GM21528 (cell line): ENCODE data around the gene ADD1.

Experiments
- ATAC-seq: cut with Tn5 transposase; IDR thresholded peaks from one replicate; pipeline ENCODE4 v1.9.1; 2021; ENCODE audit warnings: mild to moderate bottlenecking, moderate library complexity; ENCODE audit not compliant: unreplicated experiment, low FRiP score

ADD1 gene

DNA sequence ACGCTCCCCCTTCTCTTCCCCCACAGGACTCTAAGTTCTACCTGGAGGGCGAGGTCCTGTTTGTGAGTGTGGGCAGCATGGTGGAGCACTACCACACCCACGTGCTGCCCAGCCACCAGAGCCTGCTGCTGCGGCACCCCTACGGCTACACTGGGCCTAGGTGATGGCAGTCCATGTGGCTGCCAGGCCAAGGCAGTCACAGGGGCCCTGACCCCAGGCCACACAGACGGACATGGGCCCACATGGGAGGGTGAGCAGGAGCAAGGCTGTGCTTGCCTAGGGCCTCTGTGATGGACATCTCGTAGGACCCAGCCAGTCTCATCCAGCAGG lies 10.0 kb upstream of the ADD1 start:
- no peak for ATAC-seq

DNA sequence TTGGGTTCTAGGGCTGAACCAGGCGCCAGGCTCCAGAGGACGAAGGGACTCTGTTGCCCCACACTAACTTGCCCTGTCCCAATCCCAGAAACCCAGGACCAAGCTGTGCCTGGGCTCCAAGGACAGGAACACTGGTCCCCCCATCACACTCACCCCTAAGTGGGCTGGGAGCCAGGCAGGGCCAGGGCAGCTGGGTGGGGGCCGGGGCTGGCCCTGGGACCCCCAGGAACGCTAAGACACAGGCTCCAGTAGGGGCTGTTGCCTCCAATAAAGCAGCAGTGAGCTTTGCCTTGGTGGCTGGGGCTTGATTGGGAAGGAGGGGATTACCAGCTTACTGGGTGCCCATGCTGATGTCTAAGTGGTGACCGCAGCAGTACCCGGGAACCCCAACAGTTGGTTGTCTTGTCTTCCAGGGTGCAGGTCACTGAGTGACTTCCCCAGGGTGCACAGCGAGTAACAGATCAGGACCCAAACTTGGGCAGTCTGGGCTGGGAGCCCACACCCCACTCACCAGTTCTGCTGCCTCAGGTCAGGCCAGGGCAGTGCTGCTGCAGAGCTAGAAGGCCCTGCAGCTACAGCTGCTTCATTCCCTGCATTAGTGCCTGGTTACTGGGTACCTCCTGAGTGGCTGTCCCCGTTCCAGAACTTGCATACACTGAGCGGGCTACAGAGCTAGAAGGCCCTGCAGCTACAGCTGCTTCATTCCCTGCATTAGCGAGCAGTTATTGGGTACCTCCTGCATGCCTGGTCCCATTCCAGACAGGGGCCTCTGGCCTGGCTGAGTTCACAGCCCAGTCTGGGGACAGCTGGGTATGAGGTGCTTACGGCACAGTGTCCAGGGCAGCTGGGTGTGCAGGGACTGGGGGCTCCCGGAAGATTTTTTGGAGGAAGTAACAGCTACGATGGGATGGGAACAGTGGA lies 9.4 kb upstream of the ADD1 start:
- no peak for ATAC-seq

DNA sequence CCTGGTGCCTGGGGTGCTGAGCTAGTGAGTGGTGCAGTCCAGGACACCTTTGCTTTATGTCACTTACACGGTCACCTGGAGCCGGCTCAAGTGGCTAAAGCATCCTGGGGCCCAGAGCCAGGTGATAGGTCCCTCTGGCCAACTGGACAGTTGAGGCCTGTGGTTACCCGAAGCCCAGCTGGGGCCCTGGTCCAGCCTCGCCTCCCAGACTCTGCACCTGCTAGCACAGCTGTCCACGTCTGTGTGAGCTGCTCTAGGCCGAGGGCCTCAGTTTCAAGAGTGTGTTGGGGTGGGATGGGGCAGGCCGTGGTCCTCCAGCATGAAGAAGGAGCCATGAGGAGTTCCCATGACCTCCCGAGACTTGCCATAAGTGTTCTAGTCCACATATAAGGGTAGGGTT lies 7.7 kb upstream of the ADD1 start:
- ATAC-seq = no peak

DNA sequence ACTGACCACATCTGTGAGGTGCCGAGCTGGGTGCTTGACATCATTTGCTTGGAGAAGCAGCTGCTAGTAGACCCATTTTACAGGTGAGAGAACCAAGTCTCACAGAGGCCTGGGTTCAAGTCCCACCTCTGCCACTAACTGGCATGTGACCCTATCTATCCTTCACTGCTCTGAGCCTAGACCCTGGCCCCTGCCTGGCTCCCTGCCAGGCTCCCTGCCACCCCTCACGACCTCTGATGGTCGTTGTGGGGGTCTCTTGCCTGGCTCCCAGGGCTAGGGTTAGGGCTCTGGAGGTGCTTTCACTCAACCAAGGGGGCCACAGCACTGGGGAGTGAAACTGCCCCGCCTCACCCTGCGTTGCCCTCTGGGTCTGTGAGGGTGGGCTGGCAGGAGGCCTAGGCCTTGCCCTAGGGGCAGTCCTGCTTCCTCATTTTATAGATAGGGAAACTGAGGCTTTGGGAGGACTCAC lies 7.2 kb upstream of the ADD1 start:
- ATAC-seq = no peak

DNA sequence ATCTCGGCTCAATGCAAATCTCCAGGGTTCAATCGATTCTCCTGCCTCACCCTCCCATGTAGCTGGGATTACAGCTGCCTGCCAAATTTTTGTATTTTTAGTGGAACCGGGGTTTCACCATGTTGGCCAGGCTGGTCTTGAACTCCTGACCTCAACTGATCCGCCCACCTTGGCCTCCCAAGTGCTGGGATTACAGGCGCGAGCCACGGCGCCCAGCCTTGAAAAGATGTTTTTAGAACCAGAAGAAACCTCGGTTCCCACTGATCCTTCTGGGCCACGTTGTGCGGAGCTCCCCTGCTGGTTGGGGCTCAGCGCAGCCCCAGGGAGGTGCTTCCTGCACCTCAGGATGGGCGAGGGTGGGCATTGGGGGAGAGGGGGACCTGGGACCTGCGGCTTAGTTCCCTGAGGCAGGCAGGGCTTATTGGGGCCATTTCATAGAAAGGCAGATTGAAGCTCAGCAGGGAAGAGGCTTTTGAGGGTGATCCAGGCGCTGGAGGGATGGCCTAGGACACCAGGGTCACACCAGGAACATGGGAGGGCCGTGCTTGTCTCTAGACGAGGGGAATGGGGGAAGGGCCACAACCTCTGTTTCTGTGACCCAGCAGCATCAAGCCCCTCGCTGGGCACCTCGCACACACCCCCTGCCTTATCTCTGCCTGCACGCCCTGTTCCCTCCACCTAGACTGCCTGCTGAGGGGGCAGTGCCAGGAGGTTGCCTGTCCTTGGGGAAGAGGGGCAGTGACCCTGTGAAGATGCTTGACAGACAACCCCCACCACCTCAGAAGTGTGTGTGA lies 6.3 kb upstream of the ADD1 start:
- no peak for ATAC-seq

DNA sequence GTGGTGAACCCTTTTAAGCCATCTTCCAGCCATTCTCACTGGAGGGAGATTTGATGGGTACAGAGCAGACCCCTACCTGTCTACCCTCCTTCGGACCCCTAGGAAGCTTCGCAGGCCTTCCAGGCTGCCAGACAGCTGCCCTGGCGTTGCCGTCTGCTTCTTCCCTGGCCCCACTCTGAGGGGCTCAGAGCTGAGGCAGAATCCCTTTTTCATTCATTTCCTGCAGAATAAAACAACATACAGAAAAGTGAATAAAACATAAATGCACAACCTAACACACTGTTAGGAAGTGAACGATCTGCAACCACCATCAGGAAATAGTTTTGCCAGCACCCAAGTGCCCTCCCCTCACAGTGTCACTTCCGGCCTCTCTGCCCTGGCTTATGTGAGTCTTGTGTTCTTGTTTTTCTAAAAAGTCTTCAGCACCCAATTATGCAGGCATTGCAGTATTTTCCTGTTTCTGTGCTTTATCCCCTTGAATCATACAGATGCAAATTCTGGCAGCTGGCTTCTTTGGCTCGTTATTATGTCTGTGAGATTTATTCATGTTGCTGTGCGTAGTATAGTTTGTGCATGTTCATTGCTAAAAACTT lies 5.6 kb upstream of the ADD1 start:
- no peak for ATAC-seq

DNA sequence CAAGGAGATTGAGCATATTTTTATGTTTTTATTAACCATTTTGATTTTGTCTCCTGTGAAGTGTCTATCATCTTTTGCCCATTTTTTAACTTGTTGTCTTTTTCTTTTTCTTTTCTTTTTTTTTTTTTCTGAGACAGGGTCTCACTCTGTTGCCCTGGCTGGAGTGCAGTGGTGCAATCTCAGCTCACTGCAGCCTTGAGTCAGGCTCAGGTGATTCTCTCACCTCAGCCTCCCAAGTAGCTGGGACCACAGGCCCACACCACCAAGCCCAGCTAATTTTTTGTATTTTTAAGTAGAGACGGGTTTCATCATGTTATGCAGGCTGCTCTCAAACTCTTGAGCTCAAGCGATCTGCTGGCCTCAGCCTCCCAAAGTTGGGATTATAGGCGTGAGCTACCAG lies 4.6 kb upstream of the ADD1 start:
- no peak for ATAC-seq

DNA sequence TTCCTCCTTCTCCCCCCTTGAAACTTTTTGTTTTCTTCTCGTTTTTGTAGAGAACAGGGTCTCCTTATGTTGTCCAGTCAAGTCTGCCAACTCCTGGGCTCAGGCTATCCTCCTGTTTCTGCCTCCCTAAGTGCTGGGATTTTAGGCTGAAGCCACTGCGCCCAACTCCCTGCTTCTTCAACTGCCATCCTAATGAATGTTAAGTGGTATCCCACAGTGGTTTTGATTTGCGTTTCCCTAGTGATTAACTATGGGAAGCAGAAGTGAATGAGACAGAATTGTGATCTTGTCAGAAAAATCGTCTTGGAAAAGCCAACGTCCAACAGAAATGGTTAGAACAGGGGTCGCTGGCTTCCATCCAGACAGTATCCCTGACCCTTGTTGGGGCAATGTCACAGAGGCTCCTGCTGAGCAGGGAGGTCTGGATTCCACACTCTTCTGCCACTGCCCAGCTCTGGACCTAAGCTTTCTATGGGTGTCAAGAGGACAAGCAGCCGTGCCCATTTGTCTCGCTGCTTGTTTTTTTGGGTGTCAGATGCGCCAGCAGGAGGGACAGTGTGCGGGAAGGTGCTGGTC lies 869 bp upstream of the ADD1 start:
- ATAC-seq = peak; percentile 3

DNA sequence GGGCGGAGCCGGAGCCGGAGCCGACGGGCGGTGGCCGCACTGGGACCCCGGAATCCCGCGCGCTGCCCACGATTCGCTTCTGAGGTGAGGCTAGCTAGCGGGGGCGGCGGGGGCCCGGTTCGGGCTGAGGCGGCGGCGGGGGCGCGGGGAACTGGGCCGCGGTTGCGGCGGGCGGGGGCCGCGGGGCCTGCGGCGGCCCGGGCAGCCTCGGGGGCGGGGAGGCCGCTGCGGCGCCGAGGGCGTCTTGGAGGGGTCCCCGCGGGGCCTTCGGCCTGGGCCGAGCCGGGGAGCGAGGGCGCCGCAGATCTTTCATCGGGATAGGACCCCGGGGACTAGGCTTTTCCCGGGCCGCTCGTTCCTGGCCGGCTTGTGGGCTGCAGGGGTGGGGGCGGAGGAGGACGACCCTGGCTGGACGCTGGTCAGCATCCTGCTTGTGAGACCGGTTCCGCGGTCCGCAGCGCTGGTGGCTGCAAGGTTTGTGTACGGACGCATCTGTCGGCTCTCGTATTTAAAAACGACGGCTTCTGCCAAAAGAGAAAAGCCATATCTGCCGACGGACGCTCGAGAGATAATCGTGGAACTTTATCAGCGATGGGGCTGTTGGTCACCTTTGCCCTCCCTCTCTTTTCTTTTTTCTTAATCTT lies 419 bp downstream of the ADD1 start:
- peak; percentile 27 for ATAC-seq

DNA sequence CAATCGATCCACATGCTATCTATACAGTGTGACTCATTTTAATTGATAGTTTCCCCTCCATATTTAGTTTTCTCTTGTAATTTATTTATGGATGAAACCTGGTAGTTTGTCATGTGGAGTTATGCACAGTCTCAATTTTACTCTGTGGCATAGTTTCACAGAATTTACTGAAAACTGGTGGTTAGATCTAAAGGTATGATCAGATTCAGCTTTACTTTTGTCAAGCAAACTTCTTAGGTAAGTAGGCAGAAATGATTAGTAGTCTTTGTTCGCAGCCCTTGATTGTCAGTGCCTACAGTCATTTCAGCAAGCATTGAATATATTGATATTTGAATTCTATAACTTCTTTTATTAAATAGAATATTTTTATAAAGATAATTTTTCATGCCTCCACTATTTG lies 2.5 kb downstream of the ADD1 start:
- ATAC-seq = no peak

DNA sequence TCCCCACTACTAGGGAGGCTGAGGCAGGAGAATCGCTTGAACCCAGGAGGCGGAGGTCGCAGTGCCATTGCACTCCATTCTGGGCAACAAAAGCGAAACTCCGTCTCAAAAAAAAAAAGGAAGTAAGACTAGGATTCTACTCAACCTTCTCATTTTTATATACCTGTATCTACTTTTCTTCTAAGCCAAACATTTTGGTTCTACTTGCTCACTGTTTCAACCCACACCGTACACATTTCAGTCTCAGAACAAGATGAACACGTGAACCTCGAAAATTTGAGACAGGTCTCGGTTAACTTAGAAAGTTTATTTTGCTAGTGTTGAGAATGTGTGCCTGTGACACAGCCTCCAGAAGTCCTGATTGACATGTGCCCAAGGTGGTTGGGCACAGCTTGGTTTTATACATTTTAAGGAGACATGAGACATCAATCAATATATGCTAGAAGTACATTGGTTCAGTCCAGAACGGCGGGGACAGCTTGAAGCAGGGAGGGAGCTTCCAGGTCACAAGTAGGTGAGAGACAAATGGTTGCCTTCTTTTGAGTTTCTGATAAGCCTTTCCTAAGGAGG lies 3.7 kb downstream of the ADD1 start:
- no peak for ATAC-seq

DNA sequence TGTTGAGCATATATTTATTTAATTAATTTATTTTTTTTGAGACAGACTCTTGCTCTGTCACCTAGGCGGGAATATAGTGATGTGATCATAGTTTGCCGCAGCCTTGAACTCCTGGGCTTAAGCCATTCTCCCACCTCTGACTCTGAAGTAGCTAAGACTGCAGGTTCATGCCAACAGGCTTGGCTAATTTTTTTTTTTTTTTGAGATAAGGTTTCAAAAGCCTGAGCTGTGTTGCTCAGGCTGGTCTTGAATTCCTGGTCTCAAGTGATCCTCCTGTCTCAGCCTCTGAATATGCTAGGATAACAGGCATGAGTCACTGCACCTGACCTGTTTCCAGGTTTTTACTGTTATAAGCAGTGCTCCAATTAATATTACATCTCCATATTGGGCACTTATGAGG lies 4.8 kb downstream of the ADD1 start:
- no peak for ATAC-seq

DNA sequence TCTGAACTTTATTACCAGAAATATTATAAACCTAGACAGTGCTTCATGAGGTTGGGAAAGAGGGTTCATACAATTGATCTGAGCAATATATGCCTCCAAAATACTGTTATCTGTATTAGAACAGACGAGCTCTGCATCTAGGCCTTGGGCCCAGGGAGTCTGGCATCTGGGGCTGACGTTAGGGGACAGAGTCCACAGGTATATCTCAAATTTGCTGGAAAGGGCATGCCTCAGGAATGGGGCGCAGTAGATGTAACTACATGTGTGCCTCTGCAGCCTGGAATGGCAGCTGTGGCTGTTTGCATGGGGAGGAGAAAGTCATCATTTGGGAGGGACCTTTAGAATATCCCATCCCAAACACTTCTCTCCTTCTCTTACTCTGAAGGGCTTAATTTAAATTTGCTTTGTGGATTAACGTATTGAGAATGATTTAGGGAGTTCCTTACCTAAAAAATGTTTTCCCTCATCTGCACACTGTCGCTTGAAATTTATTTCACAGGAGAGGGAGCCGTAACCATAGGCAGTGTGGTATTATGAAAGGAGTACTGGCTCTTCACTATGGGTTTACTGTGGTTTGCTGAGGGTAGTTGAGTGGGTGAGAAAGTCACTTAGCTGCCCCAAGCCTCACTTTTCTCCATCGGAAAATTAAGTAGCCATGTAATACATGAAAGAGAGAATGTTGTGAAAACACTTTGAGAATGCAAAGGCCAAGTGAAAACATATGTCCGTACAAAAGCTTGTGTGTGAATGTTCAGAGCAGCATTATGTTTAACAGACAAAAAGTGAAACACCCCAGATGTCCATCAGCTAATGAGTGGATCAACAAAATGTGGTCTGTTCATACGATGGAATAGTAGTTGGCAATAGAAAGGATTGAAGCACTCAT lies 5.9 kb downstream of the ADD1 start:
- no peak for ATAC-seq

DNA sequence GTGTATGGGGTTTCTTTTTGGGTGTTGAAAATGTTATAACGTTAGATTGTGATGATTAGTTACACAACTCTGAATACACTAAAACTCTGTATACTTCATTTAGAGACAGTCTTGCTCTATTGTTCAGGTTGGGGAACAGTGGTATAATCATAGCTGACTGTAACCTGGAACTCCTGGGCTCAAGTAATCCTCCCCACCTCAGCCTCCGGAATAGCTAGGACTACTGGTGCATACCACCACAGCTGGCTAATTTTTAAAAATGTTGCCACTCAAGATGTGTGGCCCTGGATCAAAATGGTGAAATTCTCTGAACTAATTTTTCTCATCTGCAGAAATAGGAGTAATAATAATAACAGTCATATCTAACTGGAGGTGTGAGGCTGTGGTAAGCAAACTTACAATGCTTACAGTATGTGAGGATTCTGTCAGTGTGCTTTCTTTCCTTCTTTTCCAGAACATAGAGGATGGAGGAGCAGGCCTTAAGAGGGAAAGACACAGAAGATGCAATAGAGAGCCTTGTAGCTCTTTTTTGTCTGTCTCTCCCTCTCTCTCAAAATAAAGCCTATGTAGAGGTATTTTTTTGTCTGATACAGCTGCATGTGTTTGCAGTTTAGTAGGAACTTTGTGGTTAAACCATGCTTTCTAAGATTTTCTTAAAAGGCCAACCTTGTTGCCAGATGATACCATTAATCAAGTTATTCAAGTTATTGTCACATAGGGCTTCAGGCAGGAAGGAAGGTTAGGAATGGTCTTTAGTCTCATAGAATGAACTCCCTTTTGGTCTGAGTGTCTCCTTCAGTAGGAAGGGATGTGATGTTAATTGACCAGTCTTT lies 7.5 kb downstream of the ADD1 start:
- no peak for ATAC-seq

DNA sequence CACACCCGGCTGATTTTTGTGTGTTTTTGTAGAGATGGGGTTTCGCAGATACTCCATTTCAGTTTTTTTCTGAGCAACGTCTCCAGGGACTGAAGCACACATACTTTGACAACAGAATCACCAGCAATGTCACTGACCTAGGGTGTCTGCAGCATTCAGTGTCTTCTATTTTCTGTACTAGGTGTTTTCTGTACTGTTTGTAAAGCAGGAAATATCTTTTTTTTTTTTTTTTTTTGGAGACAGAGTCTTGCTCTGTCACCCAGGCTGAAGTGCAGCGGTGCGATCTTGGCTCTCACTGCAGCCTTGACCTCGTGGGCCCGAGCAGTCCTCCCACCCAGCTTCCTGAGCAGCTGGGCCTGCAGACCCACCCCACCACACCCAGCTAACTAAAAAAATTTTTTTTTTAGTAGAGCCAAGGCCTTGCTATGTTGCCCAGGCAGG lies 8.9 kb downstream of the ADD1 start:
- peak; percentile 43 for ATAC-seq

DNA sequence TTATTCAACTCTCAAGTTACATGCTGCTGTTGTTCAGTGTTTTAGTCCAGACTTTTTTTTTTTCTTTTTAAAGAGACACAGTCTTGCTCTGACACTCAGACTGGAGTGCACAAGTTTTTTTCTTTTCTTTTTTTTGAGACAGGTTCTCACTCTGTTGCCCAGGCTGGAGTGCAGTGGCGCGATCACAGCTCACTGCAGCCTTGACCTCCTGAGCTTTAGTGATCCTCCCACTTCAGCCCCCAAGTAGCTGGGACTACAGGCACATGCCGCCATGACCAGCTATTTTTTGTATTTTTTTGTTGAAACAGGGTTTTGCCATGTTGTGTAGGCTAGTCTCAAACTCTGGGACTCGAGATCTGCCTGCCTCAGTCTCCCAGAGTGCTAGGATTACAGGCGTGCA lies 11.9 kb downstream of the ADD1 start:
- no peak for ATAC-seq

DNA sequence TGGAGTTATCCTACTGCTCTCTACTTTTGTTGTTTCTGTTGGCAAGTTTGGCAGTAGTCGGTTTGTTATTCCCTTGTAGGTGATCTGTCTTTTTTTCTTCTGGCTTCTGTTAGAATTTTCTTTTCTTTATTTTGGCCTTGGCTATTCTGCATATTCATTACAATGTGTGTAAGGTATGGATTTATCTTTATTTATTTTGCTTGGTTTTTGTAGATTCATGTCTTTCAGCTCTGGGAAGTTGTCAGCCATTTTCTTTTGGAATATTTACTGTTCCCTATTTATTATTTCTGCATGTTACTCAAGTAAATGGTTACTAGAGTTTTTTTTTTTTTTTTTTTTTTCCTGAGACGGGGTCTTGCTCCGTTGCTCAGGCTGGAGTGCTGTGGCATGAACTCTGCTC lies 12.6 kb downstream of the ADD1 start:
- no peak for ATAC-seq

DNA sequence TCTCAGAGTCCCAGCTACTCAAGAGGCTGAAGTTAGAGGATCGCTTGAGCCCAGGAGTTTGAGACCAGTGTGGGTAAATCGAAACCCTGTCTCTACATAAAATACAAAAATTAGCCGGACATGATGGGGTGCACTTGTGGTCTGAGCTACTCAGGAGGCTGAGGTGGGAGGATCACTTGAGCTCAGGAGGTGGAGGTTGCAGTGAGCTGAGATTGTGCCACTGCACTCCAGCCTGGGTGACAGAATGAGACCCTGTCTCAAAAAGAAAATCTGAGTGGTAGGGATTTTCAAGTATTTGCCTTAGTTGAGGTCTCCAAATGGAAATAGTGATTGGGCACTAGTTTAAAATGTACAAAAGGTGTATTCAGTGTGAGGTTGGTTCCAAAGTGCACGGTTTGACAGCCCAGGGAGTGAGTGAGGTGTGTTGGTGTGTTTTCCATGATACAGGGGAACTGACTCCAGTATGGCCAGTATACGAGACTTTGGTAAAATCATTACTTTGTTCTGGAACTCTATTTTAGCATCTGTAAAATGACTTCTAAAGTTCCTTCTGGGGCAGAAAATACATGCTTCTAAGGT lies 13.8 kb downstream of the ADD1 start:
- ATAC-seq = no peak
